NCI-H69 (cell line): ENCODE measurements around the gene TTBK1.

Experiments
- DNase-seq: peaks from one replicate; lab custom pipeline; 2025; lab: John Stamatoyannopoulos, UW

TTBK1 gene

DNA sequence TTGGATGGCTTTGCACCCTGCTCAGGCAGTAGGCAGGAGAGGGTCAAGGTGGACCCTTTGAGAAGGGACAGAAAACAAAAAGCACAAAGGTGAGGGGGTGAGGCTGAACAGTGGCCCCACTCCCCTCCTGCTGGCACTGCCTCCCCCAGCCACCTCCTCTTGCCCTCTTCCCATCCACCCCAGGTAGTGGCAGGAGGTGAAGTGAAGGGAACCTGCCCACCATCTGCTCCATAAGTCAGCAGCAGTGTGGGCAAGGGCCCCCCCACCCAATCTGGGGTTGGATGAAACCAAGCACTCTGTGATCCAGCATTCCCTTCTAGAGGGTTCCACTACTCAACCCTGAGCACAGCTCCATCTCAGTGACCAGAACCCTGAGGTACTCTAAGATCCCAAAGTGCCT, 28.7 kb downstream of the TTBK1 start:
- peak; percentile 21 for DNase-seq

GRCh38 chr6:43273707-43274106, 30.4 kb downstream of the TTBK1 start:
- DNase-seq = peak; percentile 21

DNA sequence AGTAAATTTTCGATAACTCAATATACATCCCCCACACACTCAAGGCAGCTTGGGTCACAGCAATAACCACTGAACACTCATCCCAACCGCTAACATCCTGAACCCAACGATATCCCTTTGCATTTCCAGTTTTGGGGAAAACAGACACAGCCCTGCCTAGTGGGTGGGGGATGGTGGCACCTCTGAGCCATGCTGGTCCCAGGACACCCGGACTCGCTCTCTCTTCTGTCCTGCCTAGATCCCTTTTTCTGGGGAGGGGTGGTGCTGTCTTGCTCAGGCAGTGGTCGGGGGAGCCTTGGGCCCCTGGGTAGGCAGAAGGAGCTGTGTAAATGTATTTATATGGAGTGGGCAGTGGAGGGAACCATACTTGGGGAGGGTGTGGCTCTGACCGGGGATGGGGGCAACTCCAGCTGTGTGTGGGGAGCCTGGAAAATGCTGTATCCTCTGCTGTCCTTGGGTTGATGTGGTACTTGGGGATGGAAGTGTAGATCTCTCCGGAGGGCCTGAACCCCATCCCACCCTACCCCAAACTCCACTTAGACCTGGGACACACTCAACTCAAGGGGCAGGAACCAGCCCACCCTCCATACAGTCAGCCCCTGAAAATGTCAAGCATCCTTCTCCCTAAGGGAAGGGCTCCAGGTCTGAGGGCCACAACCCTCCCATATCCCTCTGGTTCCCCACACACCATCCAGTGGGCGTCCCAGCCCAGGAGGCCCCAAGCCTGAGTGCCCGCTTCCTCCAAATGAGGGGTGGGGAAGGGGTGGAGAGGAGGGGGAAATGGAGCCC, 31.0 kb downstream of the TTBK1 start:
- DNase-seq = no peak

DNA sequence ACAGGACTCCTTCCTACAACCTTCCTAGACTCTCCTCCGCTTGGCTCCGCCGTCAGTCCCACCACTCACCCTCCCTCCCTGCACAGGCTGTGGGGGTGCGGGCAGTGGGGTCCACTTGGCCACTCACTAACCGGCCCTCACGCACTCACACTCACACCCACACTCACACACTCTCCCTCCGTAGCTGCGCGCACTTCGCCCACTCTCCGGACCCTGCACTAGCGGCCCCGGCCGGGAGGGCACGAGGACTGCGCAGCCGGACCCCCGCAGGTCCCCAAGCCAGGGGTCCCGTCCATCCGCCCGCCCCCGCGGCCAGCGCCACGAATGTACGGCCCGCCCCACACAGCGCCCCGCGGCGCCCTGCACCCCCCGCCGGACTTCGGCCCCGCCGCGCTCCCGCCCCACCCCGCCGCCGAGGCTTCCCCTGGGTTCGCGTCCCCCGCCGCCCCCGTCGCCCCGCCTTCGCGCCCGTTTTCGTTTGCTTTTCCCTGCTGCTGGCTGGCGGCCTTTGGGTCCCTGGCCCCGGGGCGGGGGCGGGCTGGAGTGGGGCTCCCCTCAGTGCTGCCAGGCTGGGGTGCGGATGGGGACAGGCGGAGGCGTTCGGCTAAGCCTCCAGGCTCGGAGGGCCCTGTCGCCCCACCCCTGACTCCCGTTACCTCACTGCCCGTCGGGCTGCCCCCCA, 31.8 kb downstream of the TTBK1 start:
- peak; percentile 77 for DNase-seq

DNA sequence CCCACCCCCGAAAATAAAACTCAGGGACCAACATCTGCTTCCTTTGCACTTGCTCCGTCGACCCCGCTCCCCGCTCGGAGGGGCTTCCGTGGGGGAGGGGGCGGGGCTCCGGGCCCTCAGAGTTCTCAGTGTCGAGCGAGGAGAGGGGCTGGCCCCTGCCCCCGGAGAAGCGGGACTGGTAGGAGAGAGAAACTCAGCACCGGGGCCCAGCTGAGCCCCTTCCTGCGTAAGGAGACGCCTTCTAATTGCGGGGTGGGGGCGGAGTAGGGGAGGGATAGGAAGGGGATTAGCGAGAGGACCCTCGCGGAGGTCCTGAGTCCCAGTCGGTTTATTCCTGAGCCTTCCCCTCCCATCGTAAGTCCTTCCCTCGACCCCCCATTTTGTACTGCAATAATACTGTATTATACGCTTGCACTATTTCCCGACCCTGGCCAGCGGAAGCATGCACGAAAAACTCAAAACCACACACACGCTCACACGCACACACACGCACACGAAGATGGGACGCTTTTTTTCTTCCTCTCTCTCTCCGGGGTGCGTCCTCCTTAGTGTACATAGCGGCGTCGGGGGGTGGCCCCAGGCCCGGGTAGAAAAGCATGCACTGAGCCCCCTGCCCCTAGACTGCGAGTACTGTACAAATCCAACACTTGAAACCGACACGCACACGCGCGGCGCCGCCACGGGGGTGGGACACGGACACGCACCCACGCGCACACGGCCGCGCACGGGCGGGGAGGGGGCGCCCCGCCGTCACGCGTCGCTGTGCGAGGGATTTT, 32.7 kb downstream of the TTBK1 start:
- DNase-seq = no peak

DNA sequence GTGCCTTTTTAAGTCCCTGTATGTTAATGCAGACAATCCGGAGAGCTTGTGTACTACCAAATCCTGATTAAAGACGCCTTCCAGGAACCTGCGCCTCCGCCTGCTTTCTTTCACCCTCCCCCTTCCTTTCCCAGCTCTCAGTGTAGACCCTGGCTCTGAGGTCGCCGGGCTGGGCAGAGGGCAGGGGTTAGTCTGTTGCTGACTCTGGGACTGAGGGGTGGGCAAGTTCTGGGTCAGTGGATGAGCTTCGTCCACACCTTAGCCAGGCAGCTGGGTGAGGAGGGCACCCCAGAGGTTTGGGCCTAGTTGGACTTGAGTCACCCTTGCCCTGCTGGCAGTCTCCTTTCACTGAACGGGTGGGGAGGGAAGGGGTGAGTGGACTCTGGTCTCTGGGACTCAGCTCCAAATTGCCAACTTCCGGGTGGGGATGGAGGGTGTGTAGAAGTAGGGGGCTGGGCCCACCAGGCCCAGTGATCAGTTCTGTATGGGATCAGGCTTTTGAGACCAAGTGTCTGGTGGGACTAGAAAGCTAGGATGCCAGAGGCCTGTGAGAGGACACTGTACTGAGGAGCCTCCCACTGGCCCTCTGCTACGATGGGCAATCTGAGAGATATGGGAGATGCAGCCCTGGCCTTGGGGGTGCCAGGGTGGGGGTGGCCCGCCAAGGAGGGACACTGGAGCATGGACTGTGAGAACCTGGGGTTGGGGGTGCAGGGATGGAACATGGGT, 33.5 kb downstream of the TTBK1 start:
- DNase-seq = no peak

DNA sequence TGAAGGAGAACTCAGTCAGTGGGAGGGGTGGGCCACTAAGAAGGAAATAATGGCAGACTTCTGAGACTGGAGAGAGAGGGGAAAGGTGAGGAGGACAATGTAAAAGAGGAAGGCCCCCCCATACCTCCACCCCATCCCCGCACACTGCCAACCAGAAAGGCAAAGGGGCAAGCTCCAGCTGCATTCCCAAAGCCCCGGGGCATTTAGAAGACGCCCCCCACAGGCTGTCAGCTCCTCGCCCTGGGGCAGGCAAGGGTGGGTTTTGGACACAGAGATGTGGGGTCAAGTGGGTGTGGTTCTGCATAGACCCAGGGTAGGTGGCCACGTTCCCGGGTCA, 34.0 kb downstream of the TTBK1 start:
- no peak for DNase-seq

DNA sequence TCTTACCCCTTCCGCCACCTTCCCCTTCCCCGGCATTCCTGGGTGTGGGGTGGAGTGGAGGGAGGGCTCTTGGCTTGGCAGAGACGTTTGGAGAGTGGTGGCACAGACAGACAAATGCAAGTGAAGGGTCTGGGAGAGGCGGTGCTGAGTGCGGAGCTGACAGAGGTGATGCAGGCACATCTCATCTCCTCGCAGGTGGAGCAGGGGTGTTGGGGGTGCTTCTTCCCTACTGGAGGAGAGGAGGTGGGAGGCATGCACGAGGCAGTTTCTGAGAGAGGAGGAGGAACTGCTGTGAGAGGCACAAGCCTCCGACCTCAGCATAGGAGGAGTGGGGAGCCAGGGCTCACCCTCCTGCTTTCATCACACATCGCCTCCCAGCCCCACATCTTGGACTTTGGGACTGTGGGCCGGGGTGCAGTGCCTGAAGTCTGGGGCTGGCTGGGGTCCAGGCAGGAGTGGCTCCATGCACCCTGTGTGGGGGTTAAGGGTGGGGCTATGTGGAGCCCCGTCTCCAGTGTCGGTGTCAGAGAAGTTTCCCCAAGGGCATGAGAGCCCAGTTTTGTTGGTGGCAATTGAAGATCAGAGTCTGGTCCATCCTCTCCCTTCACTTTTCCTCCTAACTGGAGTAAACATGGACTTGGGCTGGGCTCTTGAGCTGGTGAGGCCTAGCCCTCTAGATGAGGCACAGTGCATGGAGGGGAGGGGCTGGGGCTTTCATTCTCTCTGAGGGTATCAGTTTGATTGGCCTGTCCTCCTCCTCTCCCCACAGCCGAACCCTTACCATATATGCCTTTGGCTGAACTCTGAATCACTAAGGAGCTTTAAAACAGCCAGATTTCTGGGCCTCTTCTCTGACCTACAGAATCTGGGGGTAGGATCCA, 34.6 kb downstream of the TTBK1 start:
- DNase-seq = no peak

DNA sequence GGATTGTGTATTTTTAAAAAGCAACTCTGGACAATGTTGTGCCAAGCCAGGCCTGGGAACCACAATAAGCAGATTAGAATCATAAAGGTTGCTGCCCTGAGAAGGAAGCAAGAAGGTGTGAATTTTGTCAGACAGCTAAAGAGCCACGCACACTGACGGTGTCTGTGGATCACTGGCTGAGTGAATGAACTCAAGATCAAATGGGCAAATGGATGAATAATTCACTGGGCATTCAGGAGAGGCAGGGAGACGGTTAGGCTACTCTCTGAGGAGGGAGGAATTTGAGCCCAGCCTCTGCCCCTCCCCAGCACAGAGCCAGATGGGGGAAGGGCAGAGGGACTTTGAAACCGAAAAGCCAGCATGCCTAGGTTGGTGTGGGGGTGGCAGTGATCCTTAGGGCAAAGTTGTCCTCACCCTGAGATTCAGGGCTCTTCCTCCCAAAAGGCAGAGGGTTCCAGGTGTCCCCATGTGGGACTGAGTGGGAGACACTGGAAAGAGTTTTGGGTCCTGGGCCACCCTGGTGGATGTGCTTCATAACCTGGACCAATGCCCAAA, 35.3 kb downstream of the TTBK1 start:
- DNase-seq = no peak

GRCh38 chr6:43280234-43280633, 37.0 kb downstream of the TTBK1 start:
- DNase-seq = no peak

- no peak for DNase-seq
Observed at GRCh38 chr6:43282060-43282459, 38.8 kb downstream of the TTBK1 start.

- DNase-seq = no peak
Observed at GRCh38 chr6:43282636-43283513, 39.6 kb downstream of the TTBK1 start.

- no peak for DNase-seq
Observed at GRCh38 chr6:43283514-43283901, 40.2 kb downstream of the TTBK1 start.

- peak; percentile 17 for DNase-seq
Observed at GRCh38 chr6:43283905-43284304, 40.6 kb downstream of the TTBK1 start.

DNA sequence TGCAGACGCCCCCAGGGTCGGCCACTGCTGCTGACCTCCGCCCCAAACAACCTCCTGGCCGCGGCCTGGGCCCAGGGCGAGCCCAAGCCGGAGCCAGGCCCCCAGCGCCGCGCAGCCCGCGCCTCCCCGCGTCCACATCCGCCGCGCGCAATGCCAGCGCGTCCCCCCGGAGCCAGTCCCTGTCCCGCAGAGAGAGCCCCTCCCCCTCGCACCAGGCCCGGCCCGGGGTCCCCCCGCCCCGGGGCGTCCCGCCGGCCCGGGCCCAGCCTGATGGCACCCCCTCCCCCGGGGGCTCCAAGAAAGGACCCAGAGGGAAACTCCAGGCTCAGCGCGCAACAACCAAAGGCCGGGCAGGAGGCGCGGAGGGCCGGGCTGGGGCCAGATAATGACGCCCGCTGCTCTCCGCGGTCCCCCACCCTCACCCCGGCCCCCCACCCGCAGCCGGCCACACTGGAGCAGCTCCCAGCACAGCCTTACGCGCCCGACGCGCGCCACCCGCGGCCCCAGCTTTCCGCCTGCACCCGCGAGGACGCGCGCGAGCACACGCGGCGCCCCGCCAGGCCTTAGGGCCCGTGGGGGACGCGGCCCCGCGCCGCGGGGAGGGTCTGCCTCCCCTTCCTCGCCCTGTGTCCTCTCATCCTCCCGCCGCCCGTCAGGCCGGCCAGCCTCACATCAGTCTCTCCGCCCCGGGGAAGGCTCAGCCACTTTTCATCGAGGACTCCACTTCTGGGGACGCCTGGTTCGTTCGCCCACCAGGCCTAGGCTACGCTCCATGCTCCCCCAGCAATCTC, 41.9 kb downstream of the TTBK1 start:
- no peak for DNase-seq

DNA sequence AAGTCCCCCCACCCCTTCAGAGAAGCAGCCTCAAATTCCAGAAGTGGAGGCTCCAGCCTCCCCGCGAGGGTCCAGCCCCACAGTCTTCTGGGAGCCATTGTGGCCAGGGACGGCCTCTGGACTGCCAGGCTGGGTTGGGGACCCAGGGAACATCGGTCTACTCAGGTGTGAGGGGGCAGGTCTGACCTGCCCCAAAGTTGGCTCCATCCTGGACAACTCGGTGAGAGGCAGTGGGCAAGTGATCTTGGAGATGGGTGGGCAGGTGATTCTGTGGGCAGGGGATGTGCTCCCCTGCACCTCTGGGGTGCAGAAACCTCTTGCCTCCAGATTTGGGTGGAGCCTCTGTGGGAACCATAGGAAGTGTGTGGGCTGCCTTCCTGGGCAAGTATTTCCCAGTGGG, 42.6 kb downstream of the TTBK1 start:
- no peak for DNase-seq

DNA sequence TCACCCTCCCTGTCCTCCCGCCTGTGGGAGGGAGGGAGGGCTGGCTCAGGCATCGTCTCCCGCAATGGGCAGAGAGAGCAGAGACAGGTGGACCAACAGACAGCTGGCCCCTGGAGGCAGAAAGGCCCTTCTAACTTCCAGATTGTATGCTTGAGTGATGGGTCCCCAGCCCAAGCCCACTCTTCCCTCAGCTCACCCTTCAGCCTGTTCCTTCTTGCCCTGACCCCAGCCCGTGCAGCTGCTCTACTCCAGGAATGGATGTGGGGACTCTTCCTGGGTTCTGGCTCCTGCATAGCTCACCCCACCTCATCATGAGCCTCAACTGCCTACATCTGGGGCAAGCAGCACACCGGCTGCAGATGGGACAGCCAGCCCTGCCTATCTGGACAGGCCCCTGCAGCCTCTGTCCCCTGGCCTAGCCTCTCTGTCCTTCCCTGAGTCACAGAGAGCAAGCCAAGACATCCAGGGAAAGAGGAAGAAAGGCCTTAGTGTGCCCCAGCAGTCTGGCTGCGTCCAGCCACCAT, 43.2 kb downstream of the TTBK1 start:
- no peak for DNase-seq

DNA sequence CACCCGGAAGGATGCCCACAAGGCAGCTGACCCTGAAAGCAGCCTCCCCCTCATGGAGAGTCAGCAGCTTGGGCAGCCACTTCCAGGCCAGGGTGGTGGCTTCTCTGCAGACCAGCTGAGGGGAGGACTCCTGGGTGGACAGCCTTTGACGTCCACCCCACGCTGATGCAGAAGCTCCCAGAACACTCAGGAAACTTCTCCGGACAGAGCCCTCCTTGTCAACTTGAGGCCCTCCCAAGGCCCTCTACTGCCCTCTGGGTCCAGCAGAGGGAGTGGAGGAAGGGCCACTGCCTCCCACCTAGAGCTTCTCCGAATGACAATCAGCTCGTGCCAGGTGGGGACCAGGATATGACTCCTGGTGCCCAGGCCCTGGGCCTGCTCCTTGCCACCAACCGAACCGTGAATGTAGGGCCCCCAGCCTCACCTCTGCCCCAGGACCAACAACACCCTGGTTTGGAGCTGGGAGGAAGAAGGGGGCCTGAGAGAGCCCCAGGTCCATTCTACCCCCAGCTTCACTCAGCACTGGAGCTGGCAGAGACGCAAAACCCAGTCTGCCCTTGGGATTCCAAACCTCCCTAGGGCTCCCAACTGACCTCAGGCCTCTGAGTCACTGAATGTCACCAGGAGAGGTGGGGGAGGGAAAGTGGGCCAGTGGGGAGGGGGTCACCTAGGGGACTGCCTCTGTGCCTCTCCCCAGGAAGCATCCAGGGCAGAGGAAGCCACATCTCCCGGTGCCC, 43.9 kb downstream of the TTBK1 start:
- DNase-seq = peak; percentile 20
